HS-27A (cell line): ENCODE data around the gene ZNF506.
"Not testable (repeated sequence)": the region's sequence is repeated elsewhere in the genome, so short reads cannot be mapped to it uniquely, and the experiment has no call there.

Experiments used
- DNase-seq: peaks from one replicate; pipeline ENCODE4 v3.0.0-alpha.2; 2012; ENCODE audit warnings: low read depth, missing footprints

ZNF506 gene

GRCh38 chr19:19821366-19821951 lies at the start of gene ZNF506:
TSS of gene ZNF506 (minus strand) at chr19:19821750. CDS start at chr19:19821603, 147 bp downstream.
- DNase-seq, result peak; percentile 59

- not testable (repeated sequence) for DNase-seq
Observed at GRCh38 chr19:19870086-19870485, 48.5 kb upstream of the ZNF506 start.

GRCh38 chr19:19866611-19867248 lies 45.2 kb upstream of the ZNF506 start:
- DNase-seq, result no peak

- DNase-seq, result peak; percentile 64
Observed at GRCh38 chr19:19865750-19866610, 44.4 kb upstream of the ZNF506 start, which contains the start of gene ZNF253. TSS of gene ZNF253 (plus strand) at chr19:19865882. CDS start at chr19:19865997, 115 bp downstream.

GRCh38 chr19:19860756-19861390 lies 39.3 kb upstream of the ZNF506 start:
- no peak for DNase-seq

- DNase-seq, result no peak
Observed at GRCh38 chr19:19858751-19859150, 37.2 kb upstream of the ZNF506 start.

- not testable (repeated sequence) for DNase-seq
Observed at GRCh38 chr19:19851740-19852139, 30.2 kb upstream of the ZNF506 start.

- DNase-seq, result no peak
Observed at GRCh38 chr19:19849056-19849455, 27.5 kb upstream of the ZNF506 start.

GRCh38 chr19:19847781-19848180 lies 26.2 kb upstream of the ZNF506 start:
- DNase-seq, result no peak

GRCh38 chr19:19835560-19836038 lies 14.0 kb upstream of the ZNF506 start:
- DNase-seq, result no peak

- DNase-seq, result no peak
Observed at GRCh38 chr19:19826875-19827274, 5.3 kb upstream of the ZNF506 start.

- DNase-seq, result no peak
Observed at GRCh38 chr19:19823916-19824315, 2.4 kb upstream of the ZNF506 start.

GRCh38 chr19:19821976-19822375 lies 426 bp upstream of the ZNF506 start:
- DNase-seq, result not testable (repeated sequence)

GRCh38 chr19:19820774-19821320 lies 703 bp downstream of the ZNF506 start:
- no peak for DNase-seq

- no peak for DNase-seq
Observed at GRCh38 chr19:19817357-19817756, 4.2 kb downstream of the ZNF506 start.

- DNase-seq, result no peak
Observed at GRCh38 chr19:19816679-19817078, 4.9 kb downstream of the ZNF506 start.

GRCh38 chr19:19811999-19812398 lies 9.6 kb downstream of the ZNF506 start:
- DNase-seq, result not testable (repeated sequence)

GRCh38 chr19:19805480-19805879 lies 16.1 kb downstream of the ZNF506 start:
- DNase-seq, result no peak

GRCh38 chr19:19788015-19788414 lies 33.5 kb downstream of the ZNF506 start:
- no peak for DNase-seq

GRCh38 chr19:19785476-19785875 lies 36.1 kb downstream of the ZNF506 start:
- DNase-seq, result not testable (repeated sequence)

GRCh38 chr19:19782783-19783182 lies 38.8 kb downstream of the ZNF506 start:
- DNase-seq, result no peak

- not testable (repeated sequence) for DNase-seq
Observed at GRCh38 chr19:19781791-19782190, 39.8 kb downstream of the ZNF506 start.
